GM12873 (cell line): ENCODE data around the gene SPAG7.

Experiments
- TF ChIP-seq, protein P1 (sequence below): IDR thresholded peaks from 2 replicates; pipeline ENCODE4 v1.5.1; 2012; ENCODE audit warnings: low read depth, mild to moderate bottlenecking, moderate library complexity, low read length, control low read depth; ENCODE audit not compliant: insufficient read depth; ENCODE audit errors: missing control alignments

The SPAG7 gene

DNA sequence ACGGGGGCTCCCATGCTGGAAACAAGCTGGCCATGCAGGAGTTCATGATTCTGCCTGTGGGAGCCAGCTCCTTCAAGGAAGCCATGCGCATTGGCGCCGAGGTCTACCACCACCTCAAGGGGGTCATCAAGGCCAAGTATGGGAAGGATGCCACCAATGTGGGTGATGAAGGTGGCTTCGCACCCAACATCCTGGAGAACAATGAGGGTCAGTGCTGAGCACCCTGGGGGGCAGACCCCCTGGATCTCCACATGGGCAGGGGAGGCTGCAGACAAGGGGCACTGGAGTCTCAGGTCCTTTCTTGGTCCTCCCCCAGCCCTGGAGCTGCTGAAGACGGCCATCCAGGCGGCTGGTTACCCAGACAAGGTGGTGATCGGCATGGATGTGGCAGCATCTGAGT is 12.5 kb downstream of the SPAG7 start:
- TF ChIP-seq, protein P1, sequence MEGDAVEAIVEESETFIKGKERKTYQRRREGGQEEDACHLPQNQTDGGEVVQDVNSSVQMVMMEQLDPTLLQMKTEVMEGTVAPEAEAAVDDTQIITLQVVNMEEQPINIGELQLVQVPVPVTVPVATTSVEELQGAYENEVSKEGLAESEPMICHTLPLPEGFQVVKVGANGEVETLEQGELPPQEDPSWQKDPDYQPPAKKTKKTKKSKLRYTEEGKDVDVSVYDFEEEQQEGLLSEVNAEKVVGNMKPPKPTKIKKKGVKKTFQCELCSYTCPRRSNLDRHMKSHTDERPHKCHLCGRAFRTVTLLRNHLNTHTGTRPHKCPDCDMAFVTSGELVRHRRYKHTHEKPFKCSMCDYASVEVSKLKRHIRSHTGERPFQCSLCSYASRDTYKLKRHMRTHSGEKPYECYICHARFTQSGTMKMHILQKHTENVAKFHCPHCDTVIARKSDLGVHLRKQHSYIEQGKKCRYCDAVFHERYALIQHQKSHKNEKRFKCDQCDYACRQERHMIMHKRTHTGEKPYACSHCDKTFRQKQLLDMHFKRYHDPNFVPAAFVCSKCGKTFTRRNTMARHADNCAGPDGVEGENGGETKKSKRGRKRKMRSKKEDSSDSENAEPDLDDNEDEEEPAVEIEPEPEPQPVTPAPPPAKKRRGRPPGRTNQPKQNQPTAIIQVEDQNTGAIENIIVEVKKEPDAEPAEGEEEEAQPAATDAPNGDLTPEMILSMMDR, result no peak

DNA sequence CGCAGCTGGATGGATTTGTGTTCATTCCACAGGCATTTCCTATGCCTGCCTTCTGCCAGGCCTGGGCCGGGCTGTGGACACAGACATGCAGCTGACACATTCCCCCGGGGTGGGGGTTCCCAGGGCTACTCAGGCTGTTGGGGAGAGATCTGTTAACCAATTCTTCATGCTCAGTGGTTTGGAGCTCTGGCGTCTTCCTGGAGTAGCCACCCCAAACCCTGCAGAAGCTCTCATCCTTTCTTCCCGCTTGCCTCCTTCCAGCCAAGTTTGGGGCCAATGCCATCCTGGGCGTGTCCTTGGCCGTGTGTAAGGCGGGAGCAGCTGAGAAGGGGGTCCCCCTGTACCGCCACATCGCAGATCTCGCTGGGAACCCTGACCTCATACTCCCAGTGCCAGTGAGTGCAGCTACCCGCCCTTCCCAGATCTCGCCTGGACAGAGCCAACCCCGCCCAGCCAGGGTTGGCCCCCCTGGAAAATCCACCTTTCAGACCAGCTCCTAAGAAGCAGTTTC is 14.1 kb downstream of the SPAG7 start:
- TF ChIP-seq, protein P1, result no peak

DNA sequence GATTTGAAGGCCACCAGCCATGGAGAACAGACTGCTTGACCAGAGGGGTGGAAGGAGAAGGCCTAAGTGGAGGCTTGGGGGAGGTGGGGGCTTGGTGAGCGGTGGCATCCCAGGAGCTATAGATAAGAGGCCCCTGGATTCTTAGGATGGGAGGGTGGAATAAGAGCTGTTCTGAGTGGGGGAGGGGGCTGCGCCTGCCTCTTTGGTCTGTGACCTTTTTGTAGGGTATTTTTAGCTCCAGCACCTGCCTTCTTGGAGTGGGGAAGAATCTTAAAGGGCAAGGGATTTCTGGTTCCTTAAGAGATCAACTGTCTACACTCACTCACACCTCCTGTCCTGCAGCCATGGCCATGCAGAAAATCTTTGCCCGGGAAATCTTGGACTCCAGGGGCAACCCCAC is 16.1 kb downstream of the SPAG7 start:
- TF ChIP-seq, protein P1, result no peak

DNA sequence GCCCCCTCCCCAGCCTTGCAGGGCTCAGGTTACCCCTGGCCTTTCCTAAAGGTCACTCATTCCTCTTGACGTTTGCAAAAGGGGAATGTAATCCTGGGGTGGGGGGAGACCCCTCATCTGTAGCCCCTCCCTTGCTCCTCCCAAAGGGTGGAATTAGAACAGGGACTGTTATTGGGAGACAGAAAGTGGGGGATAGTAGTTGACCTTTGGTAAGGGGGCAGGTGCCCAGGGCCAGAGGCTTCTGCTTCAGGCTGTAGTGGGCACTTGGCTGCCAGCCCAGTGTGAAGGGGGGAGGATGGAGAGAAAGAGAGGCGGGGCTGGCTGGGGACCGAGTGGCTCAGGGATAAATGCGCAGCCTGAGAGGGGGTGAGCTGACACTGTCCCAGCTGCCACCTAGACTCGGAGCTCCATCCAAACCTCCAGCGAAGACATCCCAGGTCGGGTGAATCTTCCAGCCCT is 16.8 kb downstream of the SPAG7 start, which contains the start of gene ENO3:
TSS of gene ENO3 (plus strand) at position 374 of the 459 bp plus-strand sequence. CDS start 711 bp downstream, outside the sequence.
- TF ChIP-seq, protein P1, result no peak

DNA sequence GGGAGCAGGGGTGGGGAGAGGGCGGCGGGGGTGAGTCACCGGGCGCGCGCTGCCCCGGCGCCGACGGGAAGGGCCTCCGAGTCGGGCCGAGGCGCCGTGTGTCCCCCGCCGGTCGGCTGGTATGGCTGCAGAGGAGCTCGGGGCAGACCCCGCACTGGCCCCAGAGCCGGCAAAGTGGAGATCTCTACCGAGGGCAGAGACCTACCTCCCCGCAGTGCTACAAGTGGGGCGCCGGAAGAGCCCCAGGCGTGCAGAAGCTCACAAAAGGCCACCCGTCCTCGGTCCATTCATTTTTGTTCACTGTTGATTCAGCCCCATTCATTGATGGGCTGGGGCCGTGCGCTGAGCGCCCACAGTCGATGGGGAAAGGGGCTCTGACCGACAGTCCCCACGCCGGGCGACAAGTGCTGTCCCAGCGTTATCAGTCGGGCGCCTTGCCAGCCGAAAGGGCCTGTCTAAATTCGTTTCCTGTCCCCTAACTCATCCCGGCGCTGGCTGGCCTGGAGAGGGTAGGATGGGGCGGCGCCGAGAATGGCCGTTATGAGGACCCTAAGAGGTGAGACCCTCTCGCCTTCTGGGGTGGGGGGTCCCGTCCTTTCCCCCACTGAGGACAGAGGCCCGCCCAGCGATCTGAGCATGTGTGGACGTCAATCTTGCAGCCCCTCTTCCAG is 17.4 kb downstream of the SPAG7 start:
- TF ChIP-seq, protein P1, result no peak

DNA sequence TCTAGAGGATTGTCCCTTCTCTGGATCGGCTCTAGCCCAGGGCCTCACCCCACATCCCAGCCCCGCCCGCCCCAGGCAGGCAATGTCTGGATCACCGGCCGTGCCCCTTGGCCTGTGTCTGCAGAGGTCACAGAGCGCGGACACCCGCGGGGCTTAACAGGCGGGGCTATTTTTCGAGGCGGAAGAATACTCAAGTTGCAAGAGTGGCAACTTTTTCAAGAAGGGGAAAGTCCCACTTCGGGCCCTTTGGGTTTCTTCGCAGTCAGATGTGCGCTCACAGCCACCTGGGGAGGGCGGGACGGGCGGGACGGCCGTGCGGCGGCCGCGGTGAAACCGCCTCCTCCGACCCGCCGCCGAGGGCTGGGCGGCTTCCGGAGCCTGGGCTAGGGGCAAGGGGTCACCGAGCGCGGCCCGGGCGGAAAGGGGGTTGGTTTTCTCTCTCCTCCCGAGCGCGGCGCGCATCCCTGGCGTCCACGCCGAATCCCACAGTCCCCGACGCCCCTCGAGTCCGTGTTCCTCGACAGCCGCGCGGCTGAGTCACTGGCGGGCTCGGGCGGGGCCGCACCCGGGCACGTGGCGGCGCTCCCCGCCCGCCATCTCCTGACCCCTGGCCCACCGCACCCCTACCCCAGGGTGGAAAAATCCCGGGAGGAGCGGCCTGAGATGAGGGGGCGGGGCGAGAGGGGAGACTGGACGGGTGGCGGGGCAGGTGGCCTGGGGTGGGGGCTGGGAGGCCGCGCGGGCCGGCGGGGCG is 18.1 kb downstream of the SPAG7 start:
- TF ChIP-seq, protein P1, result no peak

DNA sequence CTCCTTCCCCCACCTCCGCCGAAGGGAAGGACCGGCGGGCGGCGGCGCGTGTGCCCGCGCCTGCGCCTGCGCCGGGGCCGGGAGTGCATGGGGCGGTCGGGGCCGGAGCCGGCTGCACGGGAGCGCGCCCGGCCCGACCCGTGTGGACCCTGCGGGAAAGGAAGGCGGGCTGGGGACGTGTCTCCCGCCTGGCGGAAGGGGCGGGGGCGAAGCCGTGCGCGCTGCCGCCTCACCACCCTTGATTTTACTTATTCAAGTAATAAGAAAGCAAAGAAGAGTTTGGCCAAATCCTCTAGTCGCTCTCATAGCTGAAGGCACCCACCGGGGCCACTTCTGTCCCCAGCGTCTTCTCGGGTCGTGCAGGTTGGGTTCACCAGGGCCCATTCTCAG is 18.7 kb downstream of the SPAG7 start:
- TF ChIP-seq, protein P1, result no peak
